HepG2 (cell line): Measurements from ENCODE around the gene SYCP2. TPM values are rescaled to one million over a fixed set of nuclear protein-coding genes. Genes with fewer than 3 reads are reported as not detected.

Experiments used
- ADNP ChIP-seq: sonication (generic); formaldehyde crosslinking; IDR thresholded peaks from 2 replicates; pipeline ENCODE4 v1.4.0; 2020; ENCODE audit warnings: missing genetic modification reagents
- ATF1 ChIP-seq: IDR thresholded peaks from 2 replicates; pipeline ENCODE4 v1.6.1; 2016; ENCODE audit warnings: mild to moderate bottlenecking, control low read depth
- ATRX ChIP-seq: sonication (generic); formaldehyde crosslinking; IDR thresholded peaks from 2 replicates; pipeline ENCODE4 v1.4.0; 2020; ENCODE audit warnings: missing genetic modification reagents, borderline replicate concordance
- CCDC6 ChIP-seq: sonication (generic); formaldehyde crosslinking; IDR thresholded peaks from 2 replicates; pipeline ENCODE4 v1.8.1; 2022; ENCODE audit warnings: mild to moderate bottlenecking, missing genetic modification reagents, moderate library complexity
- CHCHD3 ChIP-seq: sonication (generic); formaldehyde crosslinking; IDR thresholded peaks from 2 replicates; pipeline ENCODE4 v1.8.0; 2022; ENCODE audit warnings: mild to moderate bottlenecking, missing genetic modification reagents, moderate library complexity
- DPF2 ChIP-seq: sonication (generic); formaldehyde crosslinking; IDR thresholded peaks from 2 replicates; pipeline ENCODE4 v1.4.0; 2020; ENCODE audit warnings: mild to moderate bottlenecking, low read depth, missing genetic modification reagents, borderline replicate concordance
- GTF3A ChIP-seq: sonication (generic); formaldehyde crosslinking; conservative IDR thresholded peaks from 2 replicates; pipeline ENCODE4 v1.4.0; 2020; ENCODE audit warnings: mild to moderate bottlenecking, missing genetic modification reagents
- HNRNPH1 ChIP-seq: fragments of 200-400 bp; formaldehyde crosslinking; optimal IDR thresholded peaks from 2 replicates; pipeline ENCODE3; 2017; ENCODE audit warnings: mild to moderate bottlenecking, low read depth, low read length
- HOXA7 ChIP-seq: sonication (generic); formaldehyde crosslinking; IDR thresholded peaks from 2 replicates; pipeline ENCODE4 v1.8.1; 2022; ENCODE audit warnings: mild to moderate bottlenecking, missing genetic modification reagents, moderate library complexity
- MAFK ChIP-seq, 2 experiments: IDR thresholded peaks in 1 of 2; conservative IDR thresholded peaks in 1 of 2; 2 replicates each; pipeline ENCODE4 v1.6.1; 2011; ENCODE audit warnings: improper control_type of control experiment in 2 of 2, low read length in 2 of 2
- NFE2L2 ChIP-seq: fragments of 150-350 bp; IDR thresholded peaks from 2 replicates; pipeline ENCODE4 v1.6.1; 2014; ENCODE audit warnings: low read length
- PCBP1 ChIP-seq: fragments of 200-400 bp; formaldehyde crosslinking; IDR thresholded peaks from 2 replicates; pipeline ENCODE4 v1.6.1; 2017; ENCODE audit warnings: mild to moderate bottlenecking, low read depth, low read length, borderline replicate concordance
- RARA ChIP-seq: IDR thresholded peaks from 2 replicates; pipeline ENCODE4 v1.6.1; 2016; ENCODE audit warnings: missing genetic modification reagents, missing compliant biosample characterization
- RELA ChIP-seq: sonication (generic); formaldehyde crosslinking; IDR thresholded peaks from 2 replicates; pipeline ENCODE4 v1.4.0; 2020; ENCODE audit warnings: missing genetic modification reagents
- RORA ChIP-seq: sonication (generic); formaldehyde crosslinking; IDR thresholded peaks from 2 replicates; pipeline ENCODE4 v1.5.0; 2020; ENCODE audit warnings: mild to moderate bottlenecking, missing genetic modification reagents, moderate library complexity
- SNAI1 ChIP-seq: sonication (generic); formaldehyde crosslinking; IDR thresholded peaks from 2 replicates; pipeline ENCODE4 v1.5.0; 2020; ENCODE audit warnings: mild to moderate bottlenecking, missing genetic modification reagents, borderline replicate concordance
- TAF15 ChIP-seq: fragments of 200-400 bp; formaldehyde crosslinking; IDR thresholded peaks from one replicate; pipeline ENCODE4 v1.6.1; 2018; ENCODE audit warnings: mild to moderate bottlenecking, low read depth, low read length; ENCODE audit not compliant: poor library complexity, severe bottlenecking
- TBX3 ChIP-seq: fragments of 450-650 bp; IDR thresholded peaks from 2 replicates; pipeline ENCODE4 v1.6.1; 2017; ENCODE audit warnings: antibody characterized with exemption, mild to moderate bottlenecking, inconsistent platforms, borderline replicate concordance
- TCF7 ChIP-seq: sonication (generic); IDR thresholded peaks from 2 replicates; pipeline ENCODE4 v1.6.1; 2016; ENCODE audit warnings: antibody characterized with exemption, low read depth
- TOE1 ChIP-seq: sonication (generic); formaldehyde crosslinking; IDR thresholded peaks from 2 replicates; pipeline ENCODE4 v1.4.0; 2020; ENCODE audit warnings: mild to moderate bottlenecking, missing genetic modification reagents
- YEATS4 ChIP-seq: sonication (generic); formaldehyde crosslinking; IDR thresholded peaks from 2 replicates; pipeline ENCODE4 v1.4.0; 2020; ENCODE audit warnings: missing genetic modification reagents, borderline replicate concordance
- ZMAT3 ChIP-seq: sonication (generic); formaldehyde crosslinking; conservative IDR thresholded peaks from 2 replicates; pipeline ENCODE4 v1.7.0; 2021; ENCODE audit warnings: missing genetic modification reagents
- ZNF431 ChIP-seq: sonication (generic); formaldehyde crosslinking; IDR thresholded peaks from 2 replicates; pipeline ENCODE4 v1.9.0; 2022; ENCODE audit warnings: missing genetic modification reagents, low read depth, mild to moderate bottlenecking, borderline replicate concordance
- ZNF619 ChIP-seq: sonication (generic); formaldehyde crosslinking; IDR thresholded peaks from 2 replicates; pipeline ENCODE4 v1.4.0; 2020; ENCODE audit warnings: mild to moderate bottlenecking, missing genetic modification reagents
- ZSCAN12 ChIP-seq: sonication (generic); formaldehyde crosslinking; IDR thresholded peaks from 2 replicates; pipeline ENCODE4 v1.9.0; 2021; ENCODE audit warnings: mild to moderate bottlenecking, missing genetic modification reagents
- ZSCAN30 ChIP-seq: sonication (generic); formaldehyde crosslinking; IDR thresholded peaks from 2 replicates; pipeline ENCODE4 v1.5.0; 2020; ENCODE audit warnings: mild to moderate bottlenecking, missing genetic modification reagents
- polyA plus RNA-seq, 8 experiments: library from polyadenylated mRNA; depleted of rRNA in 3 of 8; stranded (reverse) in 7 of 8; unstranded in 1 of 8; fragments of >200 nt; fragmentation: Illumina TruSeq in 4 of 8; extraction: Trizol in 4 of 8; gene quantifications; 2 replicates each; pipeline versions ENCODE4 v1.2.1 to v1.2.3, GENCODE V29; 2011 to 2016; ENCODE audit warnings: low read depth in 4 of 8, missing spikeins in 1 of 8, mixed read lengths in 1 of 8; ENCODE audit not compliant: insufficient read depth in 1 of 8
- total RNA-seq, 5 experiments: library from RNA; depleted of rRNA; stranded (reverse); fragments of >200 nt; fragmentation: Illumina TruSeq; extraction: Trizol; gene quantifications; 2 replicates each; pipeline ENCODE4 v1.2.3, GENCODE V29; 2016; ENCODE audit warnings: low read depth in 1 of 5
- TF ChIP-seq, protein P1 (sequence below): sonication (generic); formaldehyde crosslinking; IDR thresholded peaks from 2 replicates; pipeline ENCODE4 v1.4.0; 2020; ENCODE audit warnings: mild to moderate bottlenecking, low read depth, missing genetic modification reagents
- TF ChIP-seq, protein P2 (sequence below), 2 experiments: sonication (generic) in 1 of 2; formaldehyde crosslinking in 1 of 2; IDR thresholded peaks; 2 replicates each; pipeline versions ENCODE4 v1.4.0 to v1.6.1; 2018 to 2020; ENCODE audit warnings: missing genetic modification reagents in 2 of 2, borderline replicate concordance in 1 of 2, low read depth in 1 of 2, mild to moderate bottlenecking in 1 of 2, missing biosample characterization in 1 of 2

Gene SYCP2
- total and polyA plus RNA-seq, 2 of the 13 experiments (the other 11 are each of a cell fraction or from before 2014, with no cell fraction given), result 0.07 to 0.24 TPM

DNA sequence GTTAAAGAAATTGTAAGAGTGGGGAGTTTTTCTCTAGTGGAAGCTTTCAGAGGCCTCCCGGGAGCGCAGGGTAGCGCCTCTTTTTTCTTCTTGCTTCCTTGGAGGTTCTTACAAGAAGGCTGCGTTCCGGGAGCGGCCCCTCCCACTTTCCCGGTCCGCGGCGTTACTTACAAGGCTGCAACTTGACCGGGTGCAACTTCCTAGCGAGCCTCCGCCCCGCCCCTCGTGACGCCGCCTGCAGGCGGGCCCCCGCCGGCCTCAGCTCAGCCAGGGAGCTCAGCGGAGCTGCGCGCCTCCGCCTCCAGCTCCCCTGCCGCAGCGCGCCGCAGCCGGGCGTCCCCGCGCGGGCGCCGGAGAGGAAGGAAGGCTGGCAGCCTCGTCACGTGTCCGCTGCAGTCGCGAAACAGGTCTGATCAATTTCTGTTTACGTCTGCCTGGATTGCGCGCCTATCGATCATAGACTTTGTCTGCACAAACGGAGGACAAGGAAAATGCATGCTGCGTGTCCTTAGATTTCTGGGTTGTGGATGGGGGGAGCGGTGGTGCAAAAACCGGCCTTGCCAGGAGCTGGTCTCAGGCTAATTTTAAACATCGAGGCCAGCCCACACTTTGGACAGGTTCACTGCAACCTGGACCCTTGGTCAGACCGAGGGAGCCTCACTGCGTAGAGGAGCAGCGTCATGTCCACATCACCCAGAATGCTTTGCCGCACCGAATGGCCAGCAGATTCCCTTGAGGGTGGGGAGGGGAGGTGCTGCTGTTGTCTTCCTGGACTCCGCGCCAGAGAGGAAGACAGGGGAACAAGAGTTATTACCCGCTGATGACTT lies 6.9 kb upstream of the SYCP2 start, which contains the start of the genes FAM217B and PPP1R3D (continued):
- TF ChIP-seq TBX3 (peak; percentile 26; the same call in 1 of the 2 replicates), TCF7 (no peak), SNAI1 (CRISPR knock-in tag) (no peak), ZMAT3 (CRISPR knock-in tag) (peak; percentile 82; the same call in 1 of the 2 replicates), PCBP1 (0 out of 2 replicates have a peak, but pooled peaks have one; percentile 35), HNRNPH1 (no peak), TOE1 (CRISPR knock-in tag) (peak; percentile 79; the same call in 1 of the 2 replicates), YEATS4 (CRISPR knock-in tag) (peak; percentile 96), TAF15 (peak; percentile 89), ZSCAN30 (CRISPR knock-in tag) (no peak), GTF3A (CRISPR knock-in tag) (peak; percentile 94; the same call in 1 of the 2 replicates), NFE2L2 (no peak), RELA (CRISPR knock-in tag) (no peak), ZSCAN12 (CRISPR knock-in tag) (no peak), RARA (peak; percentile 34), DPF2 (peak; percentile 48; the same call in 1 of the 2 replicates), ATF1 (CRISPR knock-in tag) (no peak), ZNF431 (CRISPR knock-in tag) (peak; percentile 96), CHCHD3 (CRISPR knock-in tag) (peak; percentile 95), ADNP (CRISPR knock-in tag) (no peak), RORA (no peak), ZNF619 (CRISPR knock-in tag) (peak; percentile 92; the same call in 1 of the 2 replicates), HOXA7 (no peak), ATRX (CRISPR knock-in tag) (no peak), CCDC6 (peak; percentile 88; the same call in 1 of the 2 replicates), MAFK (conservative IDR thresholded peaks at IDR 0.05 in 1 of 2, IDR thresholded peaks at IDR 0.05 in 1 of 2; ENCODE audit: low read length in 2 of 2) (no peak)
- TF ChIP-seq, protein P1, sequence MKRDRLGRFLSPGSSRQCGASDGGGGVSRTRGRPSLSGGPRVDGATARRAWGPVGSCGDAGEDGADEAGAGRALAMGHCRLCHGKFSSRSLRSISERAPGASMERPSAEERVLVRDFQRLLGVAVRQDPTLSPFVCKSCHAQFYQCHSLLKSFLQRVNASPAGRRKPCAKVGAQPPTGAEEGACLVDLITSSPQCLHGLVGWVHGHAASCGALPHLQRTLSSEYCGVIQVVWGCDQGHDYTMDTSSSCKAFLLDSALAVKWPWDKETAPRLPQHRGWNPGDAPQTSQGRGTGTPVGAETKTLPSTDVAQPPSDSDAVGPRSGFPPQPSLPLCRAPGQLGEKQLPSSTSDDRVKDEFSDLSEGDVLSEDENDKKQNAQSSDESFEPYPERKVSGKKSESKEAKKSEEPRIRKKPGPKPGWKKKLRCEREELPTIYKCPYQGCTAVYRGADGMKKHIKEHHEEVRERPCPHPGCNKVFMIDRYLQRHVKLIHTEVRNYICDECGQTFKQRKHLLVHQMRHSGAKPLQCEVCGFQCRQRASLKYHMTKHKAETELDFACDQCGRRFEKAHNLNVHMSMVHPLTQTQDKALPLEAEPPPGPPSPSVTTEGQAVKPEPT, result peak; percentile 86
- TF ChIP-seq, protein P2, sequence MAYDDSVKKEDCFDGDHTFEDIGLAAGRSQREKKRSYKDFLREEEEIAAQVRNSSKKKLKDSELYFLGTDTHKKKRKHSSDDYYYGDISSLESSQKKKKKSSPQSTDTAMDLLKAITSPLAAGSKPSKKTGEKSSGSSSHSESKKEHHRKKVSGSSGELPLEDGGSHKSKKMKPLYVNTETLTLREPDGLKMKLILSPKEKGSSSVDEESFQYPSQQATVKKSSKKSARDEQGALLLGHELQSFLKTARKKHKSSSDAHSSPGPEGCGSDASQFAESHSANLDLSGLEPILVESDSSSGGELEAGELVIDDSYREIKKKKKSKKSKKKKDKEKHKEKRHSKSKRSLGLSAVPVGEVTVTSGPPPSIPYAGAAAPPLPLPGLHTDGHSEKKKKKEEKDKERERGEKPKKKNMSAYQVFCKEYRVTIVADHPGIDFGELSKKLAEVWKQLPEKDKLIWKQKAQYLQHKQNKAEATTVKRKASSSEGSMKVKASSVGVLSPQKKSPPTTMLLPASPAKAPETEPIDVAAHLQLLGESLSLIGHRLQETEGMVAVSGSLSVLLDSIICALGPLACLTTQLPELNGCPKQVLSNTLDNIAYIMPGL (CRISPR knock-in tag; IDR thresholded peaks at IDR 0.05; ENCODE audit: borderline replicate concordance in 1 of 2, low read depth in 1 of 2), result peak; percentile 78 to 80; a peak in 3 of 4 replicates
